H1 (cell line): Measurements from ENCODE around the gene PRRX1. TPM values are rescaled to one million over a fixed set of nuclear protein-coding genes. Genes with fewer than 3 reads are reported as not detected.

Source experiments
- CHD1 ChIP-seq: IDR thresholded peaks from 2 replicates; pipeline ENCODE4 v1.6.1; 2012; ENCODE audit warnings: low read depth, low read length, improper control_type of control experiment
- CHD7 ChIP-seq: fragments of 300-600 bp; sonication (generic); IDR thresholded peaks from 2 replicates; pipeline ENCODE4 v1.7.1; 2012; ENCODE audit warnings: low read length, moderate library complexity, mild to moderate bottlenecking, inconsistent platforms; ENCODE audit not compliant: insufficient replicate concordance
- RNF2 ChIP-seq: fragments of 200-900, 300-1000 bp; sonication (generic); IDR thresholded peaks from 2 replicates; pipeline ENCODE4 v1.7.1; 2016; ENCODE audit warnings: borderline replicate concordance, low read depth, mild to moderate bottlenecking, antibody characterized with exemption, low read length; ENCODE audit not compliant: poor library complexity, severe bottlenecking; ENCODE audit errors: missing control alignments
- RXRA ChIP-seq: IDR thresholded peaks from 2 replicates; pipeline ENCODE4 v1.6.1; 2011; ENCODE audit warnings: low read depth, mild to moderate bottlenecking, low read length, moderate library complexity; ENCODE audit not compliant: insufficient read depth
- TCF12 ChIP-seq: IDR thresholded peaks from 2 replicates; pipeline ENCODE4 v1.6.1; 2011; ENCODE audit warnings: low read depth, mild to moderate bottlenecking, low read length
- polyA plus RNA-seq, 7 experiments: library from polyadenylated mRNA; depleted of rRNA in 3 of 7; stranded (reverse) in 5 of 7; unstranded in 2 of 7; fragments of >200 nt in 5 of 7; fragments of 200-250 nt in 2 of 7; gene quantifications; 1 replicate in 5 of 7; 2 replicates in 1 of 7; 4 replicates in 1 of 7; pipeline versions ENCODE4 v1.2.1 to v1.2.3, GENCODE V29; 2011 to 2013; ENCODE audit warnings: missing spikeins in 2 of 7, mixed read lengths in 2 of 7
- total RNA-seq: library from RNA; stranded (reverse); fragmentation: NEBNext Ultra II Directional; extraction: Animal tissue kit (Norgen Biotek cat#: 25700); gene quantifications from 2 replicates; pipeline ENCODE4 v1.2.1, GENCODE V29; 2021

PRRX1 gene
- total and polyA plus RNA-seq, 2 of the 8 experiments (the other 6 are each of a cell fraction or from before 2014, with no cell fraction given): not detected

- TF ChIP-seq CHD7 (no peak), CHD1 (no peak), TCF12 (no peak), RXRA (no peak), RNF2 (no peak)
Observed at GRCh38 chr1:170697316-170697715, 33.4 kb downstream of the PRRX1 start (continued).
